Naive thymus-derived CD4-positive, alpha-beta T cell (primary cell): ENCODE measurements around the gene COL24A1. TPM values are rescaled to one million over a fixed set of nuclear protein-coding genes. Genes with fewer than 3 reads are reported as not detected.

ENCODE experiments used
- ATAC-seq: fragments of 150-1000 bp; cut with Tn5 transposase; 2 replicates; pipeline ENCODE4 v1.10.0; 2021; ENCODE audit warnings: mild to moderate bottlenecking, moderate library complexity
- CTCF ChIA-PET: fragments of 350-600 bp; sonication (Branson Sonifier 250); formaldehyde crosslinking; loops from one replicate; lab custom pipeline; 2021; ENCODE audit warnings: antibody characterized with exemption; lab: Charles Lee
- POLR2A ChIA-PET: fragments of 350-600 bp; sonication (Branson Sonifier 250); formaldehyde crosslinking; loops from one replicate; lab custom pipeline; 2021; ENCODE audit warnings: antibody characterized with exemption, inconsistent platforms; lab: Charles Lee
- DNase-seq, 9 donors: peaks; one replicate each; pipeline versions ENCODE4 v3.0.0 to v3.0.0-alpha.2; 2020 to 2022; ENCODE audit warnings: mixed read lengths in 1 of 9
- H3K27ac ChIP-seq: one replicate; pipeline ENCODE4 v1.7.0; 2013; ENCODE audit warnings: mild to moderate bottlenecking, low read depth, low read length, moderate library complexity
- H3K27me3 ChIP-seq, 2 donors: one replicate each; pipeline ENCODE4 v1.7.0; 2013; ENCODE audit warnings: low read length in 2 of 2, mild to moderate bottlenecking in 2 of 2, moderate library complexity in 2 of 2; ENCODE audit not compliant: control insufficient read depth in 2 of 2, insufficient read depth in 2 of 2
- H3K36me3 ChIP-seq, 3 experiments: 1 replicate in 2 of 3; 2 replicates in 1 of 3; pipeline ENCODE4 v1.7.0; 2013; ENCODE audit warnings: low read length in 3 of 3, mild to moderate bottlenecking in 3 of 3, moderate library complexity in 1 of 3; ENCODE audit not compliant: insufficient read depth in 3 of 3, control insufficient read depth in 2 of 3
- H3K4me1 ChIP-seq, 2 donors: one replicate each; pipeline ENCODE4 v1.7.0; 2013; ENCODE audit warnings: low read length in 2 of 2, mild to moderate bottlenecking in 2 of 2, moderate library complexity in 1 of 2; ENCODE audit not compliant: control insufficient read depth in 2 of 2, insufficient read depth in 2 of 2
- H3K4me3 ChIP-seq: 2 replicates; pipeline ENCODE4 v1.7.0; 2013; ENCODE audit warnings: mild to moderate bottlenecking, low read length
- H3K9me3 ChIP-seq, 3 experiments: 1 replicate in 2 of 3; 2 replicates in 1 of 3; pipeline ENCODE4 v1.7.0; 2013; ENCODE audit warnings: low read length in 3 of 3; ENCODE audit not compliant: control insufficient read depth in 2 of 3
- H3K27ac Mint-ChIP-seq, 9 donors: one replicate each; pipeline ENCODE4 v1.8.0; 2020 to 2022; ENCODE audit warnings: mixed read lengths in 9 of 9, mild to moderate bottlenecking in 8 of 9, moderate library complexity in 5 of 9, inconsistent platforms in 2 of 9
- H3K27me3 Mint-ChIP-seq, 5 donors: one replicate each; pipeline ENCODE4 v1.8.0; 2021 to 2022; ENCODE audit warnings: mixed read lengths in 5 of 5, mild to moderate bottlenecking in 1 of 5
- H3K36me3 Mint-ChIP-seq, 5 donors: one replicate each; pipeline ENCODE4 v1.8.0; 2020 to 2022; ENCODE audit warnings: mixed read lengths in 5 of 5, mild to moderate bottlenecking in 3 of 5, inconsistent platforms in 1 of 5
- H3K4me1 Mint-ChIP-seq, 7 donors: one replicate each; pipeline ENCODE4 v1.8.0; 2020 to 2022; ENCODE audit warnings: mixed read lengths in 7 of 7, mild to moderate bottlenecking in 3 of 7, inconsistent platforms in 1 of 7
- H3K4me3 Mint-ChIP-seq, 10 donors: one replicate each; pipeline ENCODE4 v1.8.0; 2020 to 2022; ENCODE audit warnings: mild to moderate bottlenecking in 10 of 10, mixed read lengths in 10 of 10, moderate library complexity in 6 of 10, inconsistent platforms in 2 of 10
- H3K9me3 Mint-ChIP-seq, 11 donors: one replicate each; pipeline ENCODE4 v1.8.0; 2020 to 2022; ENCODE audit warnings: mixed read lengths in 11 of 11, mild to moderate bottlenecking in 4 of 11, inconsistent platforms in 1 of 11, moderate library complexity in 1 of 11
- intact Hi-C, 2 donors: fragments of 100-400 bp; cut with micrococcal nuclease; formaldehyde crosslinking; loops; one replicate each; pipeline ENCODE4 v1.15.1; 2023
- polyA plus RNA-seq, 2 donors: library from polyadenylated mRNA; unstranded; fragments of 300-500 nt; fragmentation: Illumina TruSeq; gene quantifications; one replicate each; pipeline ENCODE4 v1.2.3, GENCODE V29; 2021
- total RNA-seq, 6 experiments: library from RNA in 5 of 6; stranded (reverse) in 5 of 6; gene quantifications; 1 replicate in 5 of 6; 2 replicates in 1 of 6; pipeline ENCODE4 v1.2.3 and lab custom pipeline; 2021 to 2026

COL24A1 gene
- total and polyA plus RNA-seq, 7 experiments from 2014 or later = 0.40 to 1.5 TPM; not detected in 5

DNA sequence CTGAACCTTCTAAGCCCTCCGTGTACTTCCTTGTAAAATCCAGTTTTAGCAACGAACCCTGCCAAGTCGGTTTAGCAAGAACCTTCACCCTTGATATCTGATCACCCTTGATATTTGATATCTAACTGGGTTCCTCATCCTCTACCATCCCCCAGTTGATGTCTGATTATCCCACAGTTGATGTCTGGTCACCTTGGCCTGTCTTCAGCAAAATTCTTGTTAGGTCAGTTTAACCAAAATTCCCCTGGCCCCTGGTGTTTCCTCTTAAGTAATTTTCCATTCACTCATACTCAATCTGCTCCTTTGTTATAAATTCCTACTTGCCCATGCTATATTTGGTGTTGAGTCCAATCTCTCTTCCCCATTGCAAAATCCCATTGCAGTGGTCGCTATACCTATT, 333.9 kb downstream of the COL24A1 start:
- Mint-ChIP-seq H3K27ac (no peak overlapping the region), H3K9me3 (peaks cover 0 to 2% (median 0%) of the 10 kb centered on the region in 11 donors), H3K4me1 (no peaks in the 10 kb centered on the region), H3K4me3 (no peak overlapping the region), H3K27me3 (peaks cover 0 to 5% (median 0%) of the 10 kb centered on the region in 5 donors), H3K36me3 (no peaks in the 10 kb centered on the region)
- intact Hi-C loops = no loop called here
- DNase-seq (no peak), ATAC-seq (no peak)
- Histone ChIP-seq H3K36me3 (no peaks in the 10 kb centered on the region), H3K9me3 (no peaks in the 10 kb centered on the region), H3K27ac (no peak overlapping the region), H3K4me1 (no peaks in the 10 kb centered on the region), H3K4me3 (no peak overlapping the region), H3K27me3 (no peaks in the 10 kb centered on the region)
- ChIA-PET POLR2A (no interaction called here), CTCF (no interaction called here)

DNA sequence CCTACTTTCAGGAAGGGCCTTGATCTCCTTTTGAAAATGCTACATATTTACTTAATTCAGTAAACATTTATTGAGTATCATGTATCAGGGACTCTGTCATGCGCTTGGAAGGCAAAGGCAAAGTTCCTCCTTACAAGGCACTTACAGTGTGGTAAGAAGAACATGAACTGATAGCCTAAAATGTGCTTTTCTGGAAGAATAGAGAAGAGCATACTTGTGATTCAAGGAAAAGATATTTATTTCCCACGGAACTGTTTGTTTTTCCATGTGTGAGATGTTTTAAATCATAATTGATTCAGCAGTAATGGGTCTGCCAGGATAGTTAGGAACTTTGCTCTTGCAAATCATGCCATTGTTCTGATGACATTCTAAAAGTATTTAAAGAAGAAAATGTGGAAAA, 338.2 kb downstream of the COL24A1 start:
- Histone ChIP-seq H3K36me3 (no peaks in the 10 kb centered on the region), H3K4me1 (no peaks in the 10 kb centered on the region), H3K9me3 (no peaks in the 10 kb centered on the region), H3K27me3 (no peaks in the 10 kb centered on the region), H3K27ac (no peak overlapping the region), H3K4me3 (no peak overlapping the region)
- POLR2A ChIA-PET = no interaction called here
- CTCF ChIA-PET = no interaction called here
- no peaks in the 10 kb centered on the region for H3K4me1 Mint-ChIP-seq
- peaks cover 0 to 5% (median 0%) of the 10 kb centered on the region in 5 donors for H3K27me3 Mint-ChIP-seq
- no peaks in the 10 kb centered on the region for H3K9me3 Mint-ChIP-seq
- H3K36me3 Mint-ChIP-seq = no peaks in the 10 kb centered on the region
- DNase-seq (no peak), ATAC-seq (no peak)
- no peak overlapping the region for H3K4me3 Mint-ChIP-seq
- intact Hi-C loops = no loop called here
- H3K27ac Mint-ChIP-seq = no peak overlapping the region

DNA sequence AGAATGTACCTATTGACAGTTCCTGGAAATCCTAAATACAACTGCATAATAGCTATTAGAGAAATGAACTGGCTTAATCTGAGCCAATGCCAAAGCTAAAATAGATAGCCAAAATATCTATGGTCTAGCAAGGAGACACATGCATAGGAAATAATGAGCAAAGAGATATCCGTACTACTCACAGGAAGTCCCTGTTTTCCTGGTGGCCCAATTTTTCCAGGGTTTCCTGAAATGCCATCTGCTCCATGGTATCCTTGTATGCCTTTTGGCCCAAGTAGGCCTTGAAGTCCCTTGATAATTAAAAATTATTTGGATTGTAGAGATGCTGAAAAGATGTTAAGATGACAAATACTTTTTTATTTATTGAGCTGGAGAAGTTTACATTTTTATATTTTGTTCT, 340.0 kb downstream of the COL24A1 start:
- CTCF ChIA-PET = no interaction called here

GRCh38 chr1:85815906-85816305, 340.7 kb downstream of the COL24A1 start:
- intact Hi-C loops = no loop called here
- CTCF ChIA-PET = no interaction called here
- no peaks in the 10 kb centered on the region for H3K36me3 ChIP-seq

More for the DNA sequence above, 340.0 kb downstream of the COL24A1 start:
- Mint-ChIP-seq H3K27me3 (peaks cover 0 to 5% (median 0%) of the 10 kb centered on the region in 5 donors), H3K4me1 (no peaks in the 10 kb centered on the region), H3K4me3 (no peak overlapping the region), H3K9me3 (no peaks in the 10 kb centered on the region), H3K27ac (no peak overlapping the region), H3K36me3 (no peaks in the 10 kb centered on the region)
- Histone ChIP-seq H3K4me1 (no peaks in the 10 kb centered on the region), H3K4me3 (no peak overlapping the region), H3K9me3 (no peaks in the 10 kb centered on the region), H3K27me3 (no peaks in the 10 kb centered on the region), H3K36me3 (no peaks in the 10 kb centered on the region), H3K27ac (no peak overlapping the region)
- intact Hi-C loops = no loop called here
- ATAC-seq (no peak), DNase-seq (no peak)
- POLR2A ChIA-PET = no interaction called here

GRCh38 chr1:85806236-85806965, 350.2 kb downstream of the COL24A1 start:
- POLR2A ChIA-PET = no interaction called here
- CTCF ChIA-PET = no interaction called here
- H3K9me3 Mint-ChIP-seq = peaks cover 0 to 7% (median 2%) of the 10 kb centered on the region in 11 donors
- H3K27me3 Mint-ChIP-seq = peaks cover 0 to 9% (median 0%) of the 10 kb centered on the region in 5 donors
- ATAC-seq (no peak), DNase-seq (no peak)
- Histone ChIP-seq H3K27ac (no peak overlapping the region), H3K4me1 (no peaks in the 10 kb centered on the region), H3K27me3 (no peaks in the 10 kb centered on the region), H3K36me3 (no peaks in the 10 kb centered on the region), H3K4me3 (no peak overlapping the region), H3K9me3 (no peaks in the 10 kb centered on the region)
- no peak overlapping the region for H3K4me3 Mint-ChIP-seq
- H3K4me1 Mint-ChIP-seq = no peaks in the 10 kb centered on the region
- H3K36me3 Mint-ChIP-seq = no peaks in the 10 kb centered on the region
- no peak overlapping the region for H3K27ac Mint-ChIP-seq
- intact Hi-C loops = no loop called here

More at GRCh38 chr1:85815906-85816305, 340.7 kb downstream of the COL24A1 start:
- no peak for ATAC-seq
- no peak for DNase-seq
- peaks cover 0 to 5% (median 0%) of the 10 kb centered on the region in 5 donors for H3K27me3 Mint-ChIP-seq
- H3K9me3 Mint-ChIP-seq = no peaks in the 10 kb centered on the region
- no peaks in the 10 kb centered on the region for H3K9me3 ChIP-seq
- no peaks in the 10 kb centered on the region for H3K4me1 ChIP-seq
- no peak overlapping the region for H3K27ac Mint-ChIP-seq
- H3K36me3 Mint-ChIP-seq = no peaks in the 10 kb centered on the region
- no peaks in the 10 kb centered on the region for H3K27me3 ChIP-seq
- no peak overlapping the region for H3K4me3 Mint-ChIP-seq
- H3K4me1 Mint-ChIP-seq = no peaks in the 10 kb centered on the region
- H3K27ac ChIP-seq = no peak overlapping the region
- POLR2A ChIA-PET = no interaction called here
- H3K4me3 ChIP-seq = no peak overlapping the region

DNA sequence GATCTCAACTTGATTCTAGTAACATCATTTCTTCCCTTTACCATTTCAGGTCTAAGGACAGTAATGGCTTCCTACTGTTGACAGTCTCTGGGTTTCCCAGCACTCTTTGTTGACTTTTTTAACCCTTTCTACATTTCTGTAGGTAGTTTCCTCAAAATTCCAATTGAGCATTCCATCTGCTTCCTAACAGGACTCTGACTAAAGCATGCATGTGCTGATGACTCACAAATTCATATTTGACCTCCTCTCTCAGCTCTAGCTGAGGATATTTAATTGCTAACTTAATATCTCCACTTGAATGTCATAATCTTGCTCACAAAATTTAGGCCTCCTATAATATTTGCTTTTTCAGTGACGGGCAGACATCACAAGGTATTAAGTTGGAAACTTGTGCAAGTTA, 355.1 kb downstream of the COL24A1 start:
- Mint-ChIP-seq H3K4me3 (no peak overlapping the region), H3K36me3 (no peaks in the 10 kb centered on the region), H3K27me3 (peaks cover 0 to 9% (median 0%) of the 10 kb centered on the region in 5 donors), H3K4me1 (no peaks in the 10 kb centered on the region), H3K27ac (no peak overlapping the region), H3K9me3 (peaks cover 0 to 7% (median 0%) of the 10 kb centered on the region in 11 donors)
- no peaks in the 10 kb centered on the region for H3K4me1 ChIP-seq
- ChIA-PET CTCF (no interaction called here), POLR2A (no interaction called here)
- H3K36me3 ChIP-seq = no peaks in the 10 kb centered on the region
- no peaks in the 10 kb centered on the region for H3K9me3 ChIP-seq
- no peak overlapping the region for H3K27ac ChIP-seq
- DNase-seq (no peak), ATAC-seq (no peak)
- no peak overlapping the region for H3K4me3 ChIP-seq
- H3K27me3 ChIP-seq = no peaks in the 10 kb centered on the region
- intact Hi-C loops = no loop called here

GRCh38 chr1:85799737-85800136, 356.8 kb downstream of the COL24A1 start:
- Histone ChIP-seq H3K36me3 (no peaks in the 10 kb centered on the region), H3K27ac (no peak overlapping the region), H3K4me3 (no peak overlapping the region), H3K4me1 (no peaks in the 10 kb centered on the region), H3K27me3 (no peaks in the 10 kb centered on the region), H3K9me3 (no peaks in the 10 kb centered on the region)
- CTCF ChIA-PET = no interaction called here
- intact Hi-C loops = no loop called here
- POLR2A ChIA-PET = no interaction called here
- no peak for ATAC-seq
- no peak overlapping the region for H3K4me3 Mint-ChIP-seq
- peaks cover 0 to 7% (median 0%) of the 10 kb centered on the region in 11 donors for H3K9me3 Mint-ChIP-seq
- H3K27ac Mint-ChIP-seq = no peak overlapping the region
- peaks cover 0 to 9% (median 0%) of the 10 kb centered on the region in 5 donors for H3K27me3 Mint-ChIP-seq
- H3K36me3 Mint-ChIP-seq = no peaks in the 10 kb centered on the region
- H3K4me1 Mint-ChIP-seq = no peaks in the 10 kb centered on the region
- DNase-seq = no peak
